ENCODE results near the gene RHBDF1.

Gene RHBDF1

DNA sequence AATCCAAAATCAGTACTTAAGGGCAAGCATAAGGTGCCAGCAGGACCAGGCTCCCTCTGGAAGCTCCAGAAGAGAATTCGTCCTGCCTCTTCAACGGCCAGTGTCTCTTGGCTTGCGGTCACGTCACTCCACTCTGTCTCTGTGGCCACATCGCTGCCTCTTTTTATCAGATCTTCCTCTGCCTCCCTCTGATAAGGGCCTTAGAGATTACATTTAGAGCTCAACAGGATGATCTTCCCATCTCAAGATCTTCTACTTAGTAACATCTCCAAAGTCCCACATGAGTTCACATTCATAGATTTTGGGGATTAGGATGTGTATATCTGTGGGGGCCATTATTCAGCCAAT, 22.5 kb upstream of the RHBDF1 start:
- DNase-seq (ENCODE audit: low read depth): no peak

DNA sequence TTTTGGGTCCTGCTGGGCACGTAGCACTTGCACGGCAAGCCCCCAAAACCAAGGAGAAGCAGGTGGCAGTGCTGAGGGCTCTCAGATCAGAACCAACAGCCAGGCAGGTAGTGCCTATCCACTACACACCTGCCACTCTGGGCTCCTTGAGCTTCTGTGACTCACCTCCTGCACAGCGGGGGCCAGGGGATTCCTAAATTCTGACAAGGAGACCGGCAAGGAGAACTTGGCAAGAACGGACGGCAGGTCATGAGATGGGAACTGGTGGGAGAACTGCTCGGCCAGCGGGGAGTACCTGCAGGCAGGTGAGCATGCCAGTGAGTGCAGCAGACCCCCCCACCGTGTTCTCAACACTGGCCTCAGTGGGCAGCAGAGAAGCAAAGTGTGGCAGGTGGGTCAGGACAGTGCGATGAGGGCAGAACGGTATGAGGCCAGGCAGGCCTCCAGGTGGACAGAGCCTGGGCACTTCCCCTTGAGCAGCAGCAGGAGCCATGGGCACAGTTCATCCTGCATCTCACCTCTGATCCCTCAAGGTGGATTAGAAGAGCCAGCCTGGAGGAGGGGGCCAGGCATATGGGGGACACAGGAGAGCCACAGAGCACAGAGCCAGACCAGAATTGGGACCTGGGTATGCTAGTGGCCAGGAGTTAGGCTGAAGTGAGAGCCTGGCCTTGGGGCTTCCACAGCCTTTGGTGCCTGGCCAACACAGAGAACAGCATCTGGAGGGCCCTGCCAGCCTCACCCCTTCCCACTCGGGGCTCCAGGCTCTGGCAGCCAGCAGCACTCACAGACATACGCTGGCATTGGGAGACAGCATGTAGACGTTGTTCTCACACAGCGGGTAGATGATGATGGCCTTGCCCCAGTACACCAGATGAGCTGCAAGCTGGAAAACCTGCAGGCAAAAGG, 20.3 kb upstream of the RHBDF1 start:
- DNase-seq (ENCODE audit: low read depth): no peak

DNA sequence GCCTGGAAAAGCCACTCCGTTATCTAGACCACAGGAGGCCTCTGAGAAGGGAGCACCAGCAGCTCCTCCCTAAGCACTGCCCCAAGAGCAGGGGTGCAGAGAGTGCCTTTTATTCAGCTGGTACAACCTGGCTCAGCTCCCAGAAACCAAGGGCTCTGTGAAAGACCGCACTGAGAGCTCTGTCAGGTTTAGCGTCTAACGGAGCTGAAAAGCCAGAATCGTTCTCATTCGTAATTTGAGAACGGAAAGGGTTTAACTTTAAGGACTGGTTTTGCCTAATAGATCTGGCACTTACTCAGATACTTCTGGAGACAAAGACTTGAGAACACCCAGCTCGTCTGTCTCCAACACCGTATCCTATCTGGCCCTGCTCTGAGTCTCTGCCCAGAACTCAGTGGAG, 19.1 kb upstream of the RHBDF1 start:
- DNase-seq (ENCODE audit: low read depth): no peak

DNA sequence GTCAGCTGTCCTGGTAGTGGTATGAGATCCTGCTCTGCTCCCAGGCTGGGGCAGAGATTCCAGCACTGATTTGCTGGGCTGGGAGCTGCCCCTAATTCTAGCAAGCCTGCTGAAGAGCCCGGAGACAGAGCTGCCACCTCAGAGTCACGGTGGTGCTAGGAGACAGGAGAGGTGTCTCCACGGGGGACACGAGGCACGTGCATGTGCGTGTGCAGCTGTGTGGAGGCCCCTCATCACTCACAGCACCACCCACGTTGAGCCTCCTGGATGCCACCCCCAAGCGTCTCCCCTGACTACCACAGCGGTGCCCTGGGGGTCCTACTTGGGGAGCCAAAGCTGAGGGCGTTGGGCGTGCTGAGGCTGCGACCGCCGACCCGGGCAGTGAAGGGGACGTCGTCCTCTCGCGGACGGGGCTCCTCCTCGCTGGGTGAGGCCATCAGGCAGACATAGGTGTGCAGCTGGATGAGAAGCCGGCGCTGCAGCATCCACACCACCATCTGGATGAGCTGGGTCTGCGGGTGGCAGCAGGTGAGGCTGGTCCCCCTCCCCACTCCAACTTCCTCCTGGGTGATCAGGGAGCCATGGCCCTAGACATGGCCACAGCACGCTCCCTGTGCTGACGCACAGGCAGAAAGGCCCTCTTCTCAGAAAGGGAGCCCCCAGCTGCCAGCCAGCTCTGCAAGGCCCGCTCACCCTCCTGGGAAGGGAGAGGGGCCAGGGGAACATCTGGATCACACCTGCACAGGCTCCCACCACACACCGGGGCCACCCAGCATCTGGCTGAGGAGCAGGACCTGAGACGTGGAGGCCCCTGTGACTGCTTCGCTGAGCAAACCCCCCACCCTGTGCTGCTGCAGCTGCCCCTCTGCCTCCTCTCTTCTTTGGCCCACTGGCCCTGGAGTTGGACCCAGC, 17.2 kb upstream of the RHBDF1 start:
- no peak for DNase-seq (ENCODE audit: low read depth)

DNA sequence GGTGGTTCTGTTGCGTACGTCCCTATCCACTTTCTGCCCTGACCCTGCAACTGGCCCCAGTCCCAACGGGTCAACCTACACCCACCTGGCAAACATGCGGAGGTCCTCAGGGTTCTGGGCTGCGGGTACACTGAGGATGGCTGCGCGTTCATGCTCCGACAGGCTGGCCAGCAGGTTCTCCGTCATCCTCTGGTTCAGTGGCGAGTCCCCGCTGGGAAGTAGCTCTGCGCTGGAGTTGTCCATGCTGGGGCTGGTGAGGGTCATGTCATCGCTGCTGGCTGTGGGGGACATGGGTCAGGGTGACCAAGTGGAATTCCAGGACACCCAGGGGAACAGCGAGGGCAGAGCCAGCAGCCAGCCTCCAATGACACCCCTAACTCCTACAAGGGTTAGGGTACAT, 16.2 kb upstream of the RHBDF1 start:
- DNase-seq (ENCODE audit: low read depth): no peak

DNA sequence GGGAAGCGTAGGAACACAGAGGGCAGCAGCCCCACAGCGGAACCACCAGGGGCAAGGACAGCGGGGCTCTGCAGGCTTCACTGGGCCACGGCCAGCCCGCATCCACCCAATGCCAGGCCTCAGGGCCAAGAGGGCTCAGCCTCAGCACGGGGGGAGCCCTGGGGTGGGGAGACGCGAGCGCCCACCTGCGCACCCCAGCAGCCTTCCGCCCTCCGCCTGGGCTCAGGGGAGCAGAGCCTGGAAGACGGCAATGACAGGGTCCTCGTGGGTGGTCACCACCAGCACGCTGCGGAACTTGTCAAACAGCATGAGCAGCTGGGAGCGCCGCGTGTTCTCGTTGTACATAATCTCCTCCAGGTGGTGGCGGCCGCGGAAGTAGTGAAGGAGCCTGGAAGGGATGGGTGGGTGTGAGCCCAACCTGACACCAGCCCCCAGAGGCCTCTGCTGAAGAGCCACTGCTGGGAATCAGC, 14.1 kb upstream of the RHBDF1 start:
- DNase-seq (ENCODE audit: low read depth): no peak

DNA sequence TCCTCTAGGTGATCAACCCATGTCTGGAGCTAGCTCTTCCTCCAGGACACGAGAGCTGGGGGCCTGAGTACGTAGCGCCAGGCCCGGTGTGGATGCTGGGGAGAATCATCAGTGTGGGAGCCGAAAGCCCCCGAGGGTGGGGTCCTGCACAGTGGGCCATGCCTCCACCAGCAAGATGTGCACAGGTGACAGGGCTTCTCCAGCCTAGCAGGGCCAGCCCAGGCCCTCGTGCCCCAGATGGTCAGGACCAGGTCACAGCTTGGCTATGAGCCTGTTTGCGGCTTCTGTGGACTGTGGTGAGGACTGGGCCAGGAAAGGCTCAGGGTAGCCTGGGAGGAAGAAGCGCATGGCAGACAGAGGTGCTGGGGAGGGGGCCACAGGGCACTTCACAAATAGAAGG, 13.4 kb upstream of the RHBDF1 start:
- no peak for DNase-seq (ENCODE audit: low read depth)

DNA sequence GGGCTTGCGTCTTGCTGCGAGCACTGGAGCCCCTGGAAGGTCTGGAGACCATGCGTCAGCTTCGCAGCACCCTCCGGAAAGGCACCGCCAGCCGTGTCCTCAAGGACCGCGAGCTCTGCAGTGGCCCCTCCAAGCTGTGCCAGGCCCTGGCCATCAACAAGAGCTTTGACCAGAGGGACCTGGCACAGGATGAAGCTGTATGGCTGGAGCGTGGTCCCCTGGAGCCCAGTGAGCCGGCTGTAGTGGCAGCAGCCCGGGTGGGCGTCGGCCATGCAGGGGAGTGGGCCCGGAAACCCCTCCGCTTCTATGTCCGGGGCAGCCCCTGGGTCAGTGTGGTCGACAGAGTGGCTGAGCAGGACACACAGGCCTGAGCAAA, 13.0 kb upstream of the RHBDF1 start:
- no peak for DNase-seq (ENCODE audit: low read depth)

DNA sequence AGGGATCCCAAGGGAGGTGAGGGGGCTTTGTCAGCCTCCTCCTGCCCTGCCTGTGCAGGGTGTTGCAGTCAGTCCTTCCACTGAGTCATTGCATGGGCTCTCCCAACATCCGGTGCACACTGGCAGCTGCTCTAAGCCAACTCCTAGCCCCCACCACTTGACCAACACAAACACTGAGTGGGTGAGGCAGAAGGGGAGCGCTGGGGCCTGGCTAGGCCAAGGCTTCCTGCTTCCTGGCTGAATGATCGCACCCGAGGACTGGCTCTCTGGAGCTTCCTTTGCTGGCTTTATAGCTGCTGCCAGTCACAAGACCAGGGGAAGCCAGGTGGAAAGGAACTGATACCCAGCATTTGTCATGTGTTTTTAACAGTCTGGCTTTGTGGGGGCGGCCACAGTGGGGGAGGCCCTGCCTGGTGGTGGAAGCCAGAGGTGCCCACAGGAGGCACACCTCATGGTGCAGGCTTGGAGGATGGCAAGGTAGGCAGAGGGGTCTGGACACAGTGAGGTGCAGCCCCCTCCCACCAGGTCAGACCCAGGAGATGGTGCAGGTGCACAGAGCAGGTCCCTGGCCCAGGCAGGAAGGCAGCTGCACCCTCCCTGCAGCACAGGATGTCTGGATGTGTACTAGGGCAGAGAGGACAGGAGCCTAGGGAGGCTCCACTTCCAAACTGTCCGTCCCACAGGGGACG, 12.4 kb upstream of the RHBDF1 start:
- peak; percentile 37 for DNase-seq (ENCODE audit: low read depth)

DNA sequence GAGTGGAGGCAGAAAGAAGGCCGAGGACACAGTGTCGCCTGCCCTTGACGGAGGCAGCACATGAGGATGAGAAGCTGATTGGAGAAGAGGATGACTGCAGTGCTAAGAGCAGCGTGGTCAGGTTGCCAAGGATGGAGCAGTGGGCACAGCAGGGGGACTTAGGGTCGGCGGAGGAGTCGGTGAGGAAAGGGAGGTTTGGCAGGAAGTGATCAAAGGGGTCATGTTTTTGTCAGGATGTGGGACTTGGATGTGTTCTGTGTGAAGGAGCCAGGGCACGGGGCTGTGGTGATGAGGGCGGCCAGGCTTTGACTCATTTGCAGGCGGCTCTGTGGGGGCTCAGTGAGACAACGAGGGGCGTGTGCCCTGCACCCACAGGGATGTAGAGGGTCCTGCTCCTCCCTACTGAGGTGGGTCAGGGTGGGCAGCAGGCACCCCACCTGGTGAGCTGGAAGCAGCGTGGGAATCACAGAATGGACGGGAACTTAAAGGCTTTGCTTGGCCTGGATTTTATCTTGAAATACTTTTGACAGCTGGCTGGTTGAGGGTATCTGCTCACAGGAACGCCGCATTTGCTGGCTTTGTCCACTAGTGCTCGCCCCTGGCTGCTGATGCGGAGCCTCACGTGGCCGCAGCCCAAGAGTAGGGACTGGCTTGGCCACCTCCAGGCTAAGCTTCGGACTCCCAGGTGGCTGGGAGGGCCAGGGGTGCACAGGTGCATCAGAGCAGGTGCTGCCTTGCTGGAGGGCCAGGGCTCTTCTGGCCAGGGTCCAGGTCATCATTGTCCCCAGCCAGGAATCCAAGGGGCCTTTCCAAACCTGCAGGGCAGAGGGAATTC, 11.6 kb upstream of the RHBDF1 start:
- DNase-seq (ENCODE audit: low read depth): no peak

DNA sequence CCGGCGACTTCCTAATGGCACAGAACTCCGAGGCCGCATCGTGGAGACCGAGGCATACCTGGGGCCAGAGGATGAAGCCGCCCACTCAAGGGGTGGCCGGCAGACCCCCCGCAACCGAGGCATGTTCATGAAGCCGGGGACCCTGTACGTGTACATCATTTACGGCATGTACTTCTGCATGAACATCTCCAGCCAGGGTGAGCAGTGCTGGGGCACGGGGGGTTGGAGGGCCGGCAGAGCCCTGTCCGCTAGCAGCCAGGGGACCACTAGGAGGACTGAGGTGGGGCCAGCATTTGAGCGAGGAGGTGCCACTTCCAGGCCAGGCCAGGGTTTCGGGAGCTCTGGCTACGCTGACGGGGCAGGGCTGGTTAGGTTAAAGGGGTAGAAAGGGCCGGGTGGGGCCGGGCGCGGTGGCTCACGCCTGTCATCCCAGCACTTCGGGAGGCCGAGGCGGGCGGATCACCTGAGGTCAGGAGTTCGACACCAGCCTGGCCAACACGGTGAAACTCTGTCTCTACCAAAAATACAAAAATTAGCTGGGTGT, 10.7 kb upstream of the RHBDF1 start:
- DNase-seq (ENCODE audit: low read depth): no peak

DNA sequence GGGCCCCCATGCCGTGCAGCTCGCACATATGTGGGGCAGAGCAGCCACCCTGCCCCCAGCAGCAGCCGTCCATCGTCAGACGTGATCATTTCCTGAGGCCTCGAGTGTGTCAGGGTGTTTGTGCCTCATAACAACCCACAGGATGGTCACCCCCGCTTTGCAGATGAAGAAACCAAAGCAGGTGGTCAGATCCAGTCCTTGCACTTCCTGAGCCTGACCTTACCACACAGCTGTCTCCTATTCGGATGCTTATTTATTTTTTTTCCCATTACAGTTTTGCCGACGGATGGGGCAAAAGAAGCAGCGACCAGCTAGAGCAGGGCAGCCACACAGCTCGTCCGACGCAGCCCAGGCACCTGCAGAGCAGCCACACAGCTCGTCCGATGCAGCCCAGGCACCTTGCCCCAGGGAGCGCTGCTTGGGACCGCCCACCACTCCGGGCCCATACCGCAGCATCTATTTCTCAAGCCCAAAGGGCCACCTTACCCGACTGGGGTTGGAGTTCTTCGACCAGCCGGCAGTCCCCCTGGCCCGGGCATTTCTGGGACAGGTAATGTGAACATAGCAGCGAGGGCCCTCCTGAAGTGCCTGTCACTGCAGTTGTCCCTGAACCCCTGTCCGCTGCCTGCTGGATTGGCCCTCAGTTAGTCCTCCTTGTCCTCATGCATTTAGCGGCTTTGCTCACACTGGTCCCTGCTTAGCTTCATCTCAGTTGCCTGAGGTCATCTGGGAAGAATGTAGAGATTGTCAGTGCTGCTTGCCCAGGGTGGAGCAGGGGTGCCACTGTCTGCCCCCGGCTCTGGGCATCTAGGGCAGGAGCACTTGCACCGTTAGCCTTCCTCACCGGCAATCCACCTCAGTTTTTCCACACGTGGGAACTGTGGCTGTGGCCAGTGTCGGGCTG, 7.0 kb upstream of the RHBDF1 start:
- no peak for DNase-seq (ENCODE audit: low read depth)

DNA sequence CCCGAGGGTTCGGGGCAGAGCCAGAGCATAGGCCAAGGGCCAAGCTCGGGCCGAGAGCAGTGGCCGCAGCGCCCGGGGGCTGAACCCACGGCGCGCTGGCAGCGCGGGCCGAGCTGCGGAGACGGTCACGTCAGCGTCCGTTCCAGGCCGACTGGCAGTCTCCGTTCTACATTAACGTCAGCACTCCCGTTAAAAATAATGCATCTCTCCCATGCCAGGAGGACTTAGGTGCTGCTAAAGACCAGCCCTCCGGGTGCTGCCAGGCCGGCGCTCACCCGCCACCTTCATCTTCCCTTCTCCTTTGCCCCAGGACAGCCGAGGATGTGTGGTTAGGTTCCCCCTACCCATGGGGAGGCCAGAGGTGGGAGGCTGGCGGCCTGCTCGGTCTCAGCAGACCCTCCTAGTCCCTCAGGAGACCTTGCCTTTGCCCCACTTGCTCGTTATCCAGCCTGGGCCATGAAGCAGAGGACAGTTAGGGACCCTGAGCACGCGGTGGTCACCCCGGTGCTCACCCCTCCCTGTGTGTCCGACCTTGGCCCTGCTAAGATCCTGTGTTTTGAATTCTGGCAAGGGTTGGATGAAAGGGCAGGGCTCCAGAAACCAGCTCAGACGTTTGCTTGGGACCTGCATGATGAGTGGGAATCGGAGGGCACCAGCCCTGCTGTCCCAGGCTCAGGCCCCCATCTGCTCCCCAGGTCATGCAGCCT, 6.2 kb upstream of the RHBDF1 start:
- DNase-seq (ENCODE audit: low read depth): no peak

DNA sequence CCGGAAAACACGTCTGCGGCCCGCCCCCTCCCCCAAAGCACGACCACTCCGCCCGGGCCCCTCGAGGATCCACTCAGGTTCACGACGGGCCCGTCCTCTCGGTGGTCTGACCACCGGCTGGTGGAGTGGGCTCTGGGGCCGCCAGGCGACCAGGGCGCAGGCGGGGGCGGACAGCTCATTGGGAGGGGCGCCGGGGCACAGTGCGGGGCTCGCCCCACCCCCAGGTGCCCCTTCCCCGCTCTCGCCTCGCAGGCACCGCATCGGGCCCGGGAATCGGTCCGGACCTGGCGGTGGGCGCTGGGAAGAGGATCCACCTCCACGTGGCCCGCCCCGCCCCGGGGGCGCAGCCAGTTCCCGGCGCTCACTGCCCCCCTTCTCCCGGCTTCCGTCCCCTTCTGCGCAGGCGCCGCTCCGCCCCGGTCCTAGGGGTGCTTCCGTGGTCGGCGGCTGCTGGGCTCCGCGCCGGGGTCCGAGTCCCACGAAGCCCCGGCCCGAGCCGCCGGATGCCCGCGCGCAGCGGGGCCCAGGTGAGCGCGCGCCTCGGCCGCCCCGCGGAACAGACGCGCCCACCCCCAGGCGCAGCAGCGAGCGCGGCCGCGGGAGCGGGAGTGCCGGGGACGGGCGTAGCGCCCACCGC, 5.5 kb upstream of the RHBDF1 start, which contains the start of gene MPG:
TSS of gene MPG (plus strand) at position 419 of the 637 bp plus-strand sequence. CDS start at position 504, 85 bp downstream.
- peak; percentile 72 for DNase-seq (ENCODE audit: low read depth)

DNA sequence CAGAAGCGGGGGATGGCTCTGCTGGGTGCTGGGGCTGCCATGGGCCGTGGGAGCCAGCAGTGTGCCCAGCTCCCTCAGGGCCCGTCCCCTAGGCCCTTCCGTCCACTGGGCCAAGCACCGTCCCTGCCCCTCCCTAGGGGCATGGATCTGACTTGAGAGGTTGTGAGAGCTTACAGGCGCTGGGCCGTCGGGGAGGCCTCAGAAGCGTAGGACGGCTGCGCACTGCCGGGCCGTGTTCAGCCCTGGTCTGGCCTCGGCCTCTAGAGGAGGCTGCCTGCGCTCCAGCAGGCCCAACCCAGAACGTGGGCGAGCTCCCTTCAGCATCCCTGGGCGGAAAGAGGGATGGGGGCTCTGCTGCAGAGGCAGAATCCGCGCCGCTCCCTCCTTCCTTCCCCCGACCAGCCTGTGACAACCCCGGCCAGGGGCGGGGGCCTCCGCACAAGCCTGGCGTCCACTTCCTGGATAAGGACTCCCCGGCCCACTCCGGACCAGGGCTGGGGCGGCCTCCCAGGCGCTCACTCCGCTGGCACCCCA, 4.9 kb upstream of the RHBDF1 start:
- no peak for DNase-seq (ENCODE audit: low read depth)

DNA sequence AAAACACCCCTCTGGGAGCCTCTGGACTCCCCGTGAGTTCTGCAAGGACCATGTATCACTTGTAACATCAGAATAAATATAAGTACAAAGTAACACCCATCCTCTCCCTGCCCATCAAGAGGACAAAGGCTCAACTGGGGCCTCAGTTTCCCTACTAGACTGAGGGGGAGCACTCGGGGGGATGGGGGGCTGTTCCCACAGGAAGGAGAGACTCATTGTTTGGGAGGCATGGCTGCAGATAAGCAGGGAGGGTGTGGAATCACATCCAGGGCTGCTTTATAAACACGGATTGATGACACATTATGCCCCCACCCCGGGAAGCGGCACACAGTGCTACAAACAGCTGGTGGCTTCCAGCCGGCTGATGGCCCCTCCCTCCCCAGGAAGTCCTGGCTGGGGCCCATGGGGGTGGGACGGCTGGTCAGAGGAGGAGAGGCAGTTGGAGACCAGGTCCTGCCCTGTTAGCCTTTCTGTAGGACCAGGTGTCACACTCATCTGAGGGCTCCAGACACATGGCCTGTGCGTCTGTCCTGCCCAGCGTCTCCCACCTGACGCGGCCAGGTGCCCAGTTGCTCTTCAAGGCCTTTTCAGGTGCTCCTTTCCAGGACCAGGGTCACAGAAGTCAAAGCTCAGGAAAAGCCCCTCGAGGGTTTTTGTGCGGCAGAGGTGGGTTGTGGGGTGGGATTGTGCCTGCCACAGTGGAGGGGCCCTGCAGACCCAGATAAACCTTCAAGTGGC, 4.3 kb upstream of the RHBDF1 start:
- no peak for DNase-seq (ENCODE audit: low read depth)

DNA sequence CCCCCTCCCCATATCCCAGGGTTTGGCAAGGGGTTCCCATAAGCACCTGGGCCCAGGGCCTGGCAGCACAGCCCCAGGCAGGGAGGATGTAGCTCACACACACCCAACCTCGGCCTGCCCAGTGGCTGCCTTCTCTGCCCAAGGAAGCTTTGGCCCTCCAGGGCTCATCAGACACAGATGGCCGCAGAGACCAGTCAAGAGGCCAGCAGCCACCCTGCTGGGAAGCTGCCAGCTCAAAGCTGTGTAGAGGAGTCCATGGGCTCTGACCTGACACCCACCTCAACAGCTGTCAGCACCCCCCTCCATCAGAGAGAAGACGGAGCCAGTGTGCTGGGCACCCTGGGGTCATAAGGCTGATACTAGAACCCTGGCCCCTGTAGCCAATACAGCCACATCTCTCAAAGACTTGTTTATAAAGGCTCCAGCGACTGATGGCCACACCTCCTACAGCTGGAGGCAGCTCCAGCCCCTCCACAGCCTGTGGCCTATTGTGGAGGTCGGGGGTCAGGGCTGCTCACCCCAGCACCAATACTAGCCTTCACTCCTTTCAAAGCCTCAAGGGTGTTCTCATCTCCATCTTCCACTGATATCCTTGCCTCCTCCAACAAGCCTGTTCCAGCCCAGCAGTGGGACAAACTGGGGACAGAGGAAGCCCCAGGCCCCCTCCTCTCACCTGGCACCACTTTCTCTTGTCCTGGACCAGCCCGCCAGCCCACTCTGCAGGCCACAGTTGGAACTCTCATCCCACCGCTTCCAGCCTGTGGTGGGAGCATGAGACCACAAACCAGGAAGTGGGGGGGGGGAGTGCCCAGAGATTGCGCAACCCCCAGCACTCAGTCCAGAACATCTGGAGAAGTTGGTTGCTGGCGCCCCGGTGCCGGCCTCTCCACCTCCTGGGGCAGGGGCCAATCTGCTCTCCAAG, 3.4 kb upstream of the RHBDF1 start:
- no peak for DNase-seq (ENCODE audit: low read depth)
